SKM-1 (cell line): ENCODE measurements around the gene ZIC2.

Source experiments
- DNase-seq: peaks from one replicate; lab custom pipeline; 2025; ENCODE audit not compliant: unreplicated experiment; lab: John Stamatoyannopoulos, UW

Gene ZIC2

DNA sequence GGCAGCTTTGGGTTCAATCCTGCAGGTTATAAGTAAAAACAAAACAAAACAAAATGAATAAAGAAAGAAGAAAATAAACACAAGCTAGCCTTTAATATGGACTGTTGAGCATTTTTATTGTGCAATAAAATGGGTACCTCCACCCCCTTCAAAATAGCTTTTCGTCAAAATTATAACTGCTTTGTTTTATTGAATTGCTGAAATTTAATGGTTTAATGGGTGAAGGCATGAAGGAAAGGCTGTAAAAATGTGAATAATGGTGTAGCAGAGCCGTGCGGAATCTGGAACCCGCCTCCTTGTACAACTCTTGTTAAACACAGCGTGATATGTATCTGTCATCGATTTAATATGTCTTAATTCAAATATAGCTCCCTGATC, 7.8 kb upstream of the ZIC2 start:
- no peak for DNase-seq

DNA sequence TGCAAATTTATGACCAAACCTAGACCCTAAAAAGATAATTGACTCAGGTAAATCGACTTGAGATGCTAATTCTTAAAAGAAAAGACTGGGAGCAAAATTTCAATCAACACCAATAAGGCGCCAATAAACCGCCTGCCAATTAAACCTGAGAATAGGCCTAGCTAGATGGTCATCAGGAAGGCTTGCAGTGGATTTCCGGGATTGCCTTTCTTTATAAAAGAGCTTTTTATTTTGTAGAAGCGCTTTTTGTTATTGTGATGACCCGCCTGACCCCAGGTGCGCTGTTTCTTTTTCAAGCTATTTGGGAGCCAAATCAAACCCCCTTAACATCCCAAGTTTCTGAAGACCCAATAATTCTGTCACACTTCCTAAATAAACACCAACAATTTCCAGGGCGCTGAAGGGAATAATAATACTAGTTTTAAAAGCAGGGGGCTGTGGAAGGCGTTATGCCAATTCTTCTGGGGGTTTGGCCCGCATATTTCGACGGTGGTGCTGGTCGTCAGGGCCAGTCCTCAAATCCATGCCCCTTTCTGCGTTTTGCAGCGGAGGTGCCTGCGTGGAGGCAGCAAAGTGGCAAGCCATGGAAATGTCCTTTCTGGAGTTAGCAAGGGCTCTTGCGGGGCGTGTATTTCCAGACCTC, 7.2 kb upstream of the ZIC2 start:
- DNase-seq: no peak

DNA sequence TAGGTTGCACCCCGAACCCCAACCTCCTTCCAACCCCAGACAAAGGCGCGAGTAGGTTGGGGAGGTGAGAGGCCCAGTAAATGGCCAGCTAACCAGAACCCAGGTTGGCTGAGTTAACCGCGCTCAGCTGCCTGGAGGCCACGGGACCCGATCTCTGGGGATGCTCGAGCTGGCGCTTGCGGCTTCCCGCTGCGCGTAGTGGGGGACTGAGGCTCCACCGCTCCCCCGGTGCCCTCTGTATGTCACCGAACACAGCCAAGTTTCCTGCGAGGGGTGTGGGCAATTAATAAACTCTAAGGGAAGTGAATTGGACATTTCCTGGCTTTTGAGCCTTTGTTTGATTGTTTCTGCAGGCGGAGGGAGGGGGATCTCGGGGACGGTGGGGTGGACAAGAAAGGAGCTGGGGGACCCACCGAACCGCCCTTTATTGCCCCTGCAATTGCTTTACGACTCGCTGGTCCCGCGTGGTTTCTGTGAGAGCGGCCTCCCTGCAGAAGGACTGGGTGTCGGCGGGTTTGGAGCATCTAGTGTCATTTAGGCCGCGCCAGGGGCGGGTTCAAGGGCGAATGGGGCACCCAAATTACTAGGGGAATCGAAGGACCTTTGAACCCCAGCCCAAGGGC, 6.5 kb upstream of the ZIC2 start:
- DNase-seq: no peak

DNA sequence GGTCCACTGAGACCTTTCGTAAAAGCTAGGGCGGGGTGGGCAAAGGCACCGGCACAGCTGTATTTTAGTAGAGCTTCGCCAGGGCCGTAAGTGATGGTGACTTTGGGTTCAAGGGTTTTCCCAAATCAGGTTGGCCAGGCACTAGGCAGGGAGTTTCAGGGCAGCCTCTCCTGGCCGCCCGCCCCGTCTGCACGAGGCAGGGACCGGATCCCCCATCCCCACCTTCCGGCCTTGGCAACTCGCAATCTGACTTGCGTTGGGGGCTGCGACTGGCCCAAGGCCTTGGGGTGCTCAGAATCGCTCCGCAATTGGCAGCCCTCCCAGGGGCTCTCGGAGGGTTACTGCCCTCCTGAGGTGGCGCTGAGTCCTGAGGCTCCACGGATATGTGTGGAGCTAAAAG, 6.0 kb upstream of the ZIC2 start:
- no peak for DNase-seq

DNA sequence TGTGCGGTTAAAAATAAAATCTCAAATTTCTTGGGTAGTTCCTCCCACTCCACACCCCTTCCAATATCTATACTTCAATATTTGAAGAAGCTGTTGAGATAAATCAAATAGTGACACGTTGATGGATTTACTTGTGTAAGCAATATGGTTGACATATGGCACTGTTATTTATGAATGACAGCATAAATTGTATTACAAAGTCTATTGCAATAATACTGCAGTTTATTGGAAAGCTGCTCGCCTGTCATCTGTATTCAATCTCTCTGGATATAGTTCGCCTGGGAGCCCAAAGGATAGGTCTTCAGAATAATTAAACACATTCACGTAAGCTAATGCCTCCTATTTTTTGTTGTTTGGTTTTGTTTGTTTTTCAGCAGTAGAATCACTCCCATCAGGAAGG, 5.0 kb upstream of the ZIC2 start:
- DNase-seq: no peak

DNA sequence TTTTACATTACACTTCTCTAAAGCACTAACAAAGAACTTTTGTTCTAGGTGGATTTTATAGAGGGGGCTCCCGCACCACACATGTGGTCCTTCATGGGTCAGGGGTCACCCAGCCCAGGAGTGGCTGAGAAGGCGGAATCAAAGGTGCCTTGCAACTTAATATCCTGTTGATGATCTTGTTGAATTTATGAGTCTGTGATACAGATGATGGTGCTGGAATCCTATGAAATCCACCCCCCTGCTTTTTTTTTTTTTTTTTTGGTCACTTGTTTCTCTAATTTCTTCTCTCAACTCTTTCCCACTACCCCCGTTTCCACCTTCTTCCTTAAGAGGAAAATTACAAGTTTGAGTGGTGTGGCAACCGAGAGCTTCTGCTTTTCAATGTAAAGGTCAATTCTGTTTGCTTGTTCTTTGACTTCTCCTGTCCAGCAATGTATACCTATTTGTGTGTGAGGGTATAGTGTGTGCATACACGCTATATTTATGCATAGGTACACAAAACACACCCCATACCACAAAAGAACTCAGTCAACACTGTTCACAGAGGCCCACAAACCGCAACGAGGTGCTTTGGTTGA, 4.2 kb upstream of the ZIC2 start:
- DNase-seq: no peak

DNA sequence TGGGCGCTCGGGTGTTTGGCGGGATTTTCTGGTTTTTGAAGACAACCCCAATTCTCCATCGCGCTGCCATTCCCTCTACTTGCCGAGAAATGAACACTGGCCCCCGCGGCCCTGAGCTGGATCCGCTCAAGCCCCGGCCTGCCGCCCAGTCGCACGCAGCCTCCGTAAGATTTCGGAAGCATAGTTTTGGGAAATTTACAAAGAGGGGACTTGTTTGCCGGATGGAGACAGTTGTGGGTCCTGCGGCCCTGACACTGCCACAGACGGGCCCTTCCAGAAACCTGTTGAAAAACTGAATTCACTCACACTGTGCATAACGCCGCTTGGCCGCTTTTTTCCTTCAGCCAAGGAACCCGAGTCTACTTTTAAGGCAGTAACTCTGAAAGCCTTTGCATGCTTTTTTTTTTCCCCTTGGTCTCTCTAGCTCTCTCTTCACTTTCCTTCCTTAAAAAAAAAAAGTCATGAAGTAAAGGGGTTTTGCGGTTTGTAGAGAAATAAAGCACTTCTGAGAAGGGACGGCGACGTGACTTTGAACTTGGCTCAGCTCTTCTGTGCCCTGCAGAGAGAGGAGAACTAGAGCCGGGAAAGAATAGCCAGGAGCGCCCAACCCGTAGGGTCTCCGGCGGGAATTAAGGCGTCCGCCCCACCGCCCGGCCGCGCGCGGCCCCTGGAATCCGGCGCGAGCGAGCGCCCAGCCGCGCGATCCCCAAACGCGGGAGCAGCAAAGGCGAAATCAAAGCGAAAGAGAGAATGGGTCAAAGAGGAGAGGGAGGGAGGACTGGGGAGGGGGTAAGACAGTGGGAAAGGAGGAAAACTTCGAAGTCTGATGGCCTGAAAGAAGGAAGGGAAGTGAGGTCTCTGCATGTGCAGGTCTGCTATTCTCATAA, 3.4 kb upstream of the ZIC2 start:
- DNase-seq: no peak

DNA sequence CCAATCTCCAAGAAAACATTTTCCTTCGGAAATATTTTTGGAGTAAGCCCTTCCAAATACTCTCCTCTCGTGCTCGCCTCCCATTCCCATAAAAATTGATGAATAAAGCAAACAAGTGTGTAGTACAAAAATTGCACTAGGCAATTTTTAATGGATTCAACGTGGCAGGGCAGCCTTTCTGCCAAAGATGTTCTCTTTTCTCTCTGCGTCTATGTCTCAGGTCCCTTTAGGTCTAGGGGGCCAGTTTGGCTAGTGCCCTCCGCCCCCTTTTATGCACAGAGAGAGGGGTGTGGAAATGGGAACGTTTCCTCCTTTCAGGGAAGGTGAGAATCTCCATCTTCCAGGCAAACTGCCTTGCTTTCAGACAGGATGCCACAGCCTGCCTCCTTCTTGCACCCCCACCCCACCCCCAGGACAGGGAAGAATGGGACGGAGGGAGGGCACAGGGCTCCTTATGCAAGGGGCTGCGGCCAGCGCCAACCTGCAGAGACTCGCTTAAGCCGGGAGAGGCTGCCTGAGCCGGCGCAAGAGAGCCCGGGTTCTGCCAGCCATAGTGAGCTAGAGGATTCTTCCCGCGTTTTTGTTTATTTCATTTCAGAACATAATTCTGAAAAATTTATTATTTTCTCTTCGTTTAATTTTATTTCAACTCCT, 2.7 kb upstream of the ZIC2 start:
- DNase-seq: no peak

DNA sequence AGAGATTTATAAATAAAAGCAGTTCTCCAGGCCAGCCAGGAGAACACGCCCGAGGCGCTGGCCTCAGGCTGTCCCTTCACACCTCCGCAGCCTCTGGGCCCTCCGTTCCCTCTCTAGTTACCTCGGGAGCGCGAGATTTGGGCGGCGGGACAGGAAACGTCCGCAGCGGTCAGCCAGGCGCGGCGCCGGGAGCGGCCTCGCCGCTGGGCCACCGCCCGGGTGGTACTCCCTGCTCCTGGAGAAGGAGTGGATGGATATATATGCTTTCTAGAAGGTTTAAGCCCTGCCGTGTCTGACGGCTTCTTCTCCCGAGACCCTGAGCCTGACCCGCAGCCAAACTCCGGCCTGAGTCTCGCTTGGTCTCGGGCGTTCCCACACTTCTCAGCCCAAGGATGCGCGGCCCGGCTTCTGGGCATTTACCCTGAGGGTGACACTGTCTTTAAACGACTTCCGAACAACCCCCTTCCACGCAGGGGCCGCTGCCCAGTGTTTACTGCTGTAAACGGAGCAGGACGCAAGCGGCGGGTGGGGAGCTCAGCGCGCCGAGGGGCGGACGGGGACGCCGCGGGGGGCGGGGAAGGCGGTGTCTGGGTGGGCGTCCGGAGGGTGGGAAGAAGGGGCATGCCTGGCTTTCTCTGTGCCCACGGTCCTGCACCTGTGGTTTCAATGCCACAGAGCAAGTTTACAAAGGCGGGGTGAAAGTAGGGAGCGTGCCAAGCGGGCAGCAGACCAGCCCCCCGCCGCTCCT, 2.0 kb upstream of the ZIC2 start:
- no peak for DNase-seq

DNA sequence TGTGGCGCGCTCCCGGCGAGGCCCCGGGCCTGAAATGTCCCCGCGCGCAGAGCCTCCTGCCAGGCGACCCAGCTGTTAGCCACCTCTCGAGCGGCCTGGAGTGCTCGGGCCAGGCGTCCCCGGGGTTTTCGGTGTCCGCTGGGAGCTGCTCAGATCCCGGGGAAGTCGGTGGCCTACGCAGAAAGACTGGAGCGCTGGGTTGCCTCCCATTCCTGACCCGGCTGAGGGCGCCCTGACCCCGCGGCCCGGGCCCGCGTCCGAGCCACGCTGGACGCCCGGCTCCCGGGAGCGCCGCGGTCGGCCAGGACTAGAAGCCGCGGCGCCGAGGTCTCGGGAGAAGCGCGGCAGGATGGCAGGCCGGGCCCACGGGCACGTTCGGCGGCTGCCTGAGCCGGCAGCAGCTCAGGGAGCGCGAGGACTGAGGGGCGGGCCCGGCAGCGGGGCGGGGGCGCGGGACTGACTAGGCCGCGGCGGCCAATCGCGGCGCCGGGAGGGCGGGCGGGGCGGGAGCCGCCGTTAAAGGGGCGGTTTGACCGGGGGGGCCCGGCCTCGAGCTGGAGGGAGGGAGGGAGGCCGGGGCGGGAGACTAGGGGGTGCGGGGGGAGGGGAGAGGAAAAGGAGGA, 1.3 kb upstream of the ZIC2 start:
- no peak for DNase-seq

DNA sequence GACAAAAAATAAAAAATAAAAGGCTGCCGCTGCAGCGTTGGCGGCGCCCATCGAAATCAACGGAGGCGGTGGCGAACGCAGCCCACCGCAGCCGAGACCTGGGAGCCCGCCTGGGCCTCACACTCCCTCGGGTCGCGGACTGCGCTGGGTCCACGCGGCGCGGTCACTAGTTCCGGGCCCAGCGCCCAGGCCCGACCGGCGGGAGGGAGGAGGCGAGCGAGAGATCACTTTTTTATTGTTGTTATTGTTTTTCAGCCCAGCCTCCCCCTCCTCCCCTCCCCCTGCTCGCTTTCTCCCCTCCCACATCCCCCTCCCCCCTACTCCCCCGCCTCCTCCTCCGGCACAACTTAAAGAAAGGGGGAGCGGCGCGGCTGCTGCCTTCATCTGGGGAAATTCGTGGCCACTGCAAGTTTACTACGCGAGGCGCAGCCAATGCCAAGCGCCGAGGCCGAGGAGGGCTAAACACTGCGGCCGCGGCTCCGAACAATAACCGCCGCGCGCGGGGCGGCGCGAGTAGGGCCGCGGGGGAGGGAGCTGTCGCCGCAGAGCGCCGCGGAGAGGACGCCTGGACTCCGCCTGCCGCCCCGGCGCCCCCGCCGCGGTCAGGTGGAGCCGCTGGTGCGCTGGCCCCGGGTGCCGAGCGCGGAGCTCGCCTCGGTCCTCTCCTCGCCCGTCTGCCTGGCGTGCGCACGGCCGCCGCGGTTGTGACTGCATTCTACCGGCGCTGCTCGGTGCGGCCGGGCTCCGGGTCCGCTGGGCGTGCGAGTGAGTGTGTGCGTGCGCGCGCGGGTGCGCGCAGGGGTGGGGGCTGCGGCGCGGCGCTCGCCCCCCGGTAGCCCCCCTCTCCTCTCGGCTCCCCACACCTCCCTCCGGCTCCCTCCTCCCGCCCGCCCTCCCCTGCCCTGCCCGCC, 505 bp upstream of the ZIC2 start:
- DNase-seq: no peak

DNA sequence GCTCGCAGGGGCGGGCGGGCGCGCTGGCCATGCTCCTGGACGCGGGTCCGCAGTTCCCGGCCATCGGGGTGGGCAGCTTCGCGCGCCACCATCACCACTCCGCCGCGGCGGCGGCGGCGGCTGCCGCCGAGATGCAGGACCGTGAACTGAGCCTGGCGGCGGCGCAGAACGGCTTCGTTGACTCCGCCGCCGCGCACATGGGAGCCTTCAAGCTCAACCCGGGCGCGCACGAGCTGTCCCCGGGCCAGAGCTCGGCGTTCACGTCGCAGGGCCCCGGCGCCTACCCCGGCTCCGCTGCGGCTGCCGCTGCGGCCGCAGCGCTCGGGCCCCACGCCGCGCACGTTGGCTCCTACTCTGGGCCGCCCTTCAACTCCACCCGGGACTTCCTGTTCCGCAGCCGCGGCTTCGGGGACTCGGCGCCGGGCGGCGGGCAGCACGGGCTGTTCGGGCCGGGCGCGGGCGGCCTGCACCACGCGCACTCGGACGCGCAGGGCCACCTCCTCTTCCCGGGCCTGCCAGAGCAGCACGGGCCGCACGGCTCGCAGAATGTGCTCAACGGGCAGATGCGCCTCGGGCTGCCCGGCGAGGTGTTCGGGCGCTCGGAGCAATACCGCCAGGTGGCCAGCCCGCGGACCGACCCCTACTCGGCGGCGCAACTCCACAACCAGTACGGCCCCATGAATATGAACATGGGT, 599 bp downstream of the ZIC2 start:
- DNase-seq: no peak

DNA sequence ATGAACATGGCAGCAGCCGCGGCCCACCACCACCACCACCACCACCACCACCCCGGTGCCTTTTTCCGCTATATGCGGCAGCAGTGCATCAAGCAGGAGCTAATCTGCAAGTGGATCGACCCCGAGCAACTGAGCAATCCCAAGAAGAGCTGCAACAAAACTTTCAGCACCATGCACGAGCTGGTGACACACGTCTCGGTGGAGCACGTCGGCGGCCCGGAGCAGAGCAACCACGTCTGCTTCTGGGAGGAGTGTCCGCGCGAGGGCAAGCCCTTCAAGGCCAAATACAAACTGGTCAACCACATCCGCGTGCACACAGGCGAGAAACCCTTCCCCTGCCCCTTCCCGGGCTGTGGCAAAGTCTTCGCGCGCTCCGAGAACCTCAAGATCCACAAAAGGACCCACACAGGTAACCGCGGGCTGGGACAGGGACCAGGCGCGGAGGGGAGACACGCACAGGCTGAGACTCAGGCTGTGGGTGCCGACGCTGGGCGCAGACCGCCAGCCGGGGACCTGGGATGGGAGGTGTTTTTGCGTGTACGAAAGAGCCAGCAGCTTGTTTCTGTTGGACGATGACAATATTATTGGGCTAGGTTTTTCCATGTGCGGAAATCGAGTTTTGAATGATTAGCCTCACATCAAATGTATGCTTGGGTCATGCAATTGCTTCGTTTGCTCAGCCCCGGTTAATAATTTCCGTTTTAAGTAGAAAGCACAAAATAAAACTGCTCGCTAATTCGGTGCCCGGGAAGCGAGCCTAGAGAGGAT, 1.3 kb downstream of the ZIC2 start:
- DNase-seq: no peak

DNA sequence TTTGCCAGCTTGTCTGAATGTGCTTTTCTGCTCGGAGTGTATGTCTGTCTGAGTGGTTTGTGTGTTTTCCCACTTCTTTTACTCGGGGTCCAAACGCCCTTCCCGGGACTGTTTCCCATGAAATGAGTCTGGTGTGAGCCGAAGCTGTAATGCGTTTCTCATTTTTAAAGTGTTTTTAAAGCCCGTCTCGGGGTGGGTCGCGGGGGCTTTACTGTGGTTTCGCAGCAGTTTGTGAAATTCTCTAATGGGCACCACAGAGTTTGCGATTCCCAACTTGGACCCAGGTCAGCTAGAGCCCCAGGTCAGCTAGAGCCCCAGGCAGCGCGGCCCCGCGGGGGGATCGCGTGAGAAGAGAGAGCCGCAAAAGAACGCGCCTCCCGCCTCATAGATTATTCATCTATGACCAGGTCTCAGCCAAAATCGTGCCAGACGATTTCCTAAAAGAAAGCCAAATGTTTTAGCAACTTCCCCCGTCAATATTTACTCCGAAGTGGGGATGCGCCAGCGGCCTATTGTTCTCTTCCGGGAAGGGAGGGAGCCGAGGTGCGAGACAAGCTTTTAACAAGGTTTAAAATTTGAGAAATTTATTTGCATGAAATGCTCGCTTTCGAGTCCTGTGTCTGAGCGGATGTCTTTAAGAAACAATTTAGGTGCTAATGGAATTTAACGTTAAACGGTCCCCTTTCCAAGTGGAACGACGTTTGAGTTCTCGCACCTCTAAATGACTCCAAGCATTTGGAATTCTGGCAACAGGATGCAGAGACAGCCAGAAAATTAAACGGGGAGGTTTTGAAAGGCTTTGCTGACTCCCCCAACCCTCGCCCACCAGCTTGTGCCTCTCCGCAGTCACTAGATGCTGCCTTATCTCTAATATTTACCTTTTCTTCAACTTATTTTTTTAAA, 2.2 kb downstream of the ZIC2 start:
- no peak for DNase-seq

DNA sequence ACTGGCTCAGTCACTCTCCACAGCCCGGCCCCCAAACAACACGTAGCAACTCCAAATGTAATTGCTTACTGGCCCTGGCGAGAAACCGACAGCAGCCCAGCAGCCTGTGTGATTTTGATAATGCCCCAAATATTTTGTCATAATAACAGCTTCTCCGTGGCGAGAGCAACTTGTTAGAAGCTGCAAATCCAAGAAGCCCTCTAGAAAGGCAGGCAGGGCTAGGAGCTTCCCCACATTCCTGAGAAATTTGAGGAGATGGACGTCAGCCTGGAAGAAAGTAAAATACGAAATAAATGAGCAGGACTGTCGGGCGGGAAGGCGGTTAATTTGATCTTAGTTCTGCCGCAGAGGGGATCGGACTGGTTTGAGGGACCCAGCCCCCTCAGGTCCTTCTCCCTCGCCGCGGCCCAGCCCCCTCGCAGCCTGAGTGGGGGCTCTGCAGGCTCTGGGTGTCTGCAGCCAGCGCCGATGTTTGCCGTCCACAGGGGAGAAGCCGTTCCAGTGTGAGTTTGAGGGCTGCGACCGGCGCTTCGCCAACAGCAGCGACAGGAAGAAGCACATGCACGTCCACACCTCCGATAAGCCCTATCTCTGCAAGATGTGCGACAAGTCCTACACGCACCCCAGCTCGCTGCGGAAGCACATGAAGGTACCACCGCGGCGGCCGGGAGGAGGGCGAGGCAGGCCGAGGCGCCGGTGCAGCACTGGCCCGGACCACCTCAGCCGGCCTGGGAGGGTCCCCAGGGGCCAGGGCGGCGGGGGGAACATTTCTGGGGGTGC, 3.1 kb downstream of the ZIC2 start:
- DNase-seq: no peak

DNA sequence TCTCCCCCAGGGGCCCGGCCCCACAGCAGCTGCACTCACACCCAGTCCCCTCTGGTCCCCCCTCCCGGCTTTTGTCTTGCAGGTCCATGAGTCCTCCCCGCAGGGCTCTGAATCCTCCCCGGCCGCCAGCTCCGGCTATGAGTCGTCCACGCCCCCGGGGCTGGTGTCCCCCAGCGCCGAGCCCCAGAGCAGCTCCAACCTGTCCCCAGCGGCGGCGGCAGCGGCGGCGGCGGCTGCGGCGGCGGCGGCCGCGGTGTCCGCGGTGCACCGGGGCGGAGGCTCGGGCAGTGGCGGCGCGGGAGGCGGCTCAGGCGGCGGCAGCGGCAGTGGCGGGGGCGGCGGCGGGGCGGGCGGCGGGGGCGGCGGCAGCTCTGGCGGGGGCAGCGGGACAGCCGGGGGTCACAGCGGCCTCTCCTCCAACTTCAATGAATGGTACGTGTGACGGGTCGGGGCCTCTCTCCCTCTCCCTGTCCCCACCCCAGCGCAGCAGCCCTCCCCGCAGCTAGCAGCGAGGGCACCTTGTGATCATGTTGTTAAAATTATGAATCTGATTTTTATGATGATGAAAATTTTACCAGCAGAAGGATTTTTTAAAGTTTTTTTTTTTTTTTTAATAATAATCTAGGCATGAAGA, 3.8 kb downstream of the ZIC2 start:
- DNase-seq: no peak
